ENCODE data around the gene CIT.

CIT gene

DNA sequence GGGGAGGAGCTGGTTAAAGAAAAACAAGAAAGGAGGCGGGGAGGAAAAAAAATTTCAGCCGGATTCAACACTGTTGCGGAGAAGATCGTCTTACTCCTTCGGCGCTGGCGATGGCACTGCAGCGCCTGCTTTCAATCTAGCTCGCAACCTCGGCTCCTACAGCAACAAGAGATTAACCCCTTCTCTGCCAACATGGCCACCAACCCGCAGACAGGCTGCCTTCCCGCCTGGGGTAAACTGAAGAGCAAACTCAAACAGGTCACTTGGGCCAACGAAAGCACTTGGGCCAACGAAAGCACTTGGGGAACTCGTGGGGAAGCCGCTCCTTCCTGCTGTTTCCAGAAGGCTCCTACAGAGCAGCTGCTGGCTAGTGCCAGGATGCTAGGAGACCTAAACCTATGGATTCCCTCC, 73.7 kb downstream of the CIT start:
- no peak for DNase-seq

DNA sequence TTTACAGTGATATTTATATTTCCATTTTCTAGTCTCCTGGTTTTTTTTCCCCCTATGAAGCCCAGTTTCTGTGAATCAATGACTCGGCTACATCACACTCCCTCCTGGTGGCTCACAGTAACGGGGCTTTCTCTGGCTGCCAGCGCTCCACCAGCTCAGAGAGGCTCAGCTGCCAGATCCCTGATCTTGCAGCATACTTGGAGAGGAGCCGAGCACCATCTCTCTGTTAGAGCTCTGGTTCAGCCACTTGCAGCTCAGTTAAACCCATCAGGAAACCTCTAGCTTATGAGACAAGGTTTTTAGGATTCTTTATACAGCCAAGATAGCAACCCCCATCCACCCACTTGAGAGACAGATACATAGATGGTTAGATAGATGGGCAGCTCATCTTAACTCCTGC, 74.6 kb downstream of the CIT start:
- DNase-seq, result no peak

DNA sequence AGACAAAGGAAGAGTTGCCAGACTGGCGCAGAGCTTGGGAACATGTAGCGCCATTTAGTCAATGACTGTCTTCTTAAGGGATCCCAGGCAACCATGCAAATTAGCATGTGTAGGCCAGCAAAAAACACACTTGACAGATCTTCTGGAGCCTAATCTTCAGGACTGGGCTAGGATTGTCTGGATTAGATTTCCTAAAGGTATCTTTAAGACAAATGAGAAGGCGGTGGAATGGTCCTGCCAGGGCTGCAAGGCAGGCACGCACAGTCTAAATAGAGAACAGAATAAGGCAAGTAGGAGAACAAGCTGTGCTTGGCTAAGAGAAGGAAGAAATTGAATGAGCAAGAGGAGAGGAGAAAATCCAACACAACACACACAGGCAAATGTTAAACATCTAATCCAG, 80.0 kb downstream of the CIT start:
- DNase-seq, result no peak

DNA sequence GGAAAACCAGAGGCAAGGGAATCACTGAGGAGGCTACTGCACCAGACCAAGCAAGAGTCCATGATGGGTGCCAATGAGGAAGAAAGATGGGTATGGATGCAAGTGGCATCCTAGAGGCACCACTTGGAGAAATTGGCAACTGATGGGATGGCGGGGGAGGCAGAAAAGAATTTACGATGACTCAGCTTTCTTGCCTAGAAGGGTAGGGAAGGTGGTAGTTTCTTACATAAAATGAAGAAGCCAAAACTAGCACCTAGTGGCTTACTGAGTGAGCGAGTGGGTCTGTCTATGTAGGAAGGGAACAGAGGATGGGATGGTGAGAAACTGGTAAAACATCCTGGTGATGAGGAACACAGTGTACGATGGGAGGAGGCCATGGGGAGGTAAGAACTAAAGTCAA, 80.8 kb downstream of the CIT start:
- no peak for DNase-seq

DNA sequence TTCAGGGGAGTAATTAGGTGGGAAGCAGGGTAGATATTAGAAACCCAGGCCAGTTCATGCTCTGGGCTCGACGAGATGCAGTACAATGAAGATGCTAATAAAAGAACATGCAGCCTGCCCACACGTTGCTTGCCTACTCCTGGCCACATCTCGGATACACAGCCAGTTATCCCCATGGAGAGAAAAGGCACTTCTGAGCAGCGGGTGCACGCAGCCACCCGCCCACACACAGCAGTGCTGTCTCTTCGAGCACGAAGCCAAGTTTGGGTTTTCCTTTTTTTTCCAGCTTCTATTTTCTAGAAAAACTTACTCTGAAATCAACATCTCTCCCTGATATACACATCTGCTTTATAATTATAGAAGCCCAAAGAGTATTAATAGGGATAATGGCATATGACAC, 85.7 kb downstream of the CIT start:
- no peak for DNase-seq

DNA sequence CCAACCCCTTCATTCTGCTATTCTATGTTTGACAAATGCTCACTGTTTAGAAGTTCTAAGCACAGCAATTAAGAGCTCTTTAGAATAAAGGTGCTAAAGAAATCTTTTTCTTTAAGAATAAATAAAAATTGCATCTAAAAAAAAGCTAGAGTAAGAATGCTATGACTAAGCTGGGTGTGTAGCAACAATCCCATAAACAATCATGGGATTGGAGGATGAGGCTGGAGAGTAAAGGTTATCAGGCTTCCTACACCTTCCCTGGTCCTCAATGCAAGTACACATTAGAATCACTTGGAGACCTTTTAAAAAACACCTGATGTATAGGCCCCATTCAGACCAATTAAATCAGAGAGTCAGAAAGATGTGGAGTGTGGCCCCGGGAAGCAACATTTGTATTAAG, 88.3 kb downstream of the CIT start:
- DNase-seq, result no peak

DNA sequence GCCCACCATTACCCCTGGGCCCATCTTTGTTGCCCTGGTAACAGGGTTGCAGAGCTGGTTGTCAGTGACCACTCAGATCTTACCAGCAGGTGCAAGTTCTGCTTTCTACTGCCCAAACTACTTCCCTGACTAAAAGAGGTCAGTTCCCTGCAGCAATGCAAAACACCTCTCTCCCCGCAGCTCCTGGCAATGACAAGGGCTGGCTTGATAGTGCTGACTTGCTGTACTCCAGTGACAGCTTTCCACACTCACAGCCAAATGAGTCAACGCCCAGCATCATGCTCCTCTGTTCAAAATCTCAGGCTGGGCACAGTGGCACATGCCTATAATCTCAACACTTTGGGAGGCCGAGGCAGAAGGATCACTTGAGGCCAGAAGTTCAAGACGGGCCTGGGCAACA, 90.6 kb downstream of the CIT start:
- DNase-seq, result no peak

DNA sequence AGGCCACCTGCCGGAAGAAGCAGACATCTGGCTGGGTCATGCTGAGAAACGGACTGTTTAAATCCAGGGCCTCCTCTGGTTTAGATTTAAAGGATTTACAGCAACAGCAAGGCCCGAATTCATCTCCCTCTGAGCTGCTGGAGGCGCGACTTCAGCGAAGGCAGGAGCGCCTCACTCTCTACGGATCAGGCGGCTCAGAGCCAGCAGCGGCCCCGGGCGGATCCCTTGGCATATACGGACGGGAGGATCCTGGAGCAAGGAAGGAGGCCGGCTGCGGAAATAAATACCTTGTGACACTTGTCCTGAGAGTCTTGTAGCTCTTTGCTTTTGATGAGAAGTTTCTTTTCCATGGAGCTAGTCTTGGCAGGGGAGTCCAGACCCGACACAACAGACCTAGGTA, 92.4 kb downstream of the CIT start:
- no peak for DNase-seq

DNA sequence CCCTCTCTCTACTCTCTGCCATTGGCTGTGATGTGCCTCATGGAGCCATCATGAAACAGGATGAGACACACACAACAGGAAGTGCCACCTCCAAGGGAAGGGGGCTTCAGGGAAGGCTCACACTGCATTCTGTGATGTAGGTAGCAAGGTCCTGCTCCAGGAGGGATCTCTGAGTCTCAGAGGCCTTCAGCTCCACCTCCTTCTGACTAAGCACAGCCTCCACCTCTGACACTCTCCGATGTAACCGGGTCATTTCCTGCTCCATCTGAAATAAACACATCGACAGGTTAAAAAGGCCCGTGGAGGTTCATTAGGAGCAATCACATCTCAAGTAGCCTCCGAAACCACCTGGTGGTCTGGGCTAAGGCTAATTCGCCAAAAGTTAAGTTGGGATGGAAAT, 93.3 kb downstream of the CIT start:
- no peak for DNase-seq

DNA sequence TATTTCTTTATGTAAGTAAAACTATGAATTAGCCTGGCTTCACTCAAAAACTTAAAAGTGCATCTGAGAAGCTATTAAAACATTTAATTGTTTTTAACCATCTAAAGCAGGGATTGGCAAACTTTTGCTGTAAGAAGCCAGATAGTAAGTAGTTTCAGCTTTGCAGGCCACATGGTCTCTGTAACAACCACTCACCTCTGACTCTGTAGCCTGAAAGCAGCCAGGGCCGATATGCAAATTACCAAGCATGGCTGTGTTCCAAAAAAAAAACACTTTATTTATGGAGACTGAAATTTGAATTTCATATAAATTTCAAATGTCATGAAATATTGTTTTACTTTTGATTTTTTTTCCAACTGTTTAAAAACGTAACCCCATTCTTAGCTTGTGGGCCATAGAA, 95.3 kb downstream of the CIT start:
- no peak for DNase-seq

DNA sequence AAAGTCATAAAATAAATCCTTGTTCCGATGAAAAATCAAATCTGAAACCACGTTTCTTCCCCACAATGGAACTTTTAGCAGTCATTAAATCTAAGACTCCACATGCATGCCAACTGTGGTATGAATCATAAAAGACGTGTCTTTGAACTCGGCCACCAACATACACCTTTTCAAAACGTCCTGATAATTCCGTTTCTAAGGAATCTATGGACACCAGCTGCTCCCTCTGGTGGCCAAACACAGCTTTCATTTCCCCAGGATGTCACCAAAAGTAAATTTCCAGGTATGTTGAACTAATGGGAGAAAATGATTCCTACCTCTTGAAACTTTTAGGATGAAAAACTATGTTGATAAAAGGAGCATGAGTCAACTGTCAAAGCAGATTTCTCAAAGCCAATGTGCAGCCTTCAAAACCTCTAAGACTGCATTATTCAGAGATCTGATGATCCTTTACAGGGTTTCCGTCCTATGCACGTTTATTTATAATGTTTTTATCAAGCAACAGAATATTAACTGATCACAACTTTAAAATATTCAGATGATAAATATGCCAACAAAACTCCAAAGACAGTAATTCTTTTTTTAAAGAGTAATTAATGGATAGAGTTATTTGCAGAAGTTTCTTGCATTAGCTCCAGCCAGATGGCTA, 96.2 kb downstream of the CIT start:
- DNase-seq, result no peak

DNA sequence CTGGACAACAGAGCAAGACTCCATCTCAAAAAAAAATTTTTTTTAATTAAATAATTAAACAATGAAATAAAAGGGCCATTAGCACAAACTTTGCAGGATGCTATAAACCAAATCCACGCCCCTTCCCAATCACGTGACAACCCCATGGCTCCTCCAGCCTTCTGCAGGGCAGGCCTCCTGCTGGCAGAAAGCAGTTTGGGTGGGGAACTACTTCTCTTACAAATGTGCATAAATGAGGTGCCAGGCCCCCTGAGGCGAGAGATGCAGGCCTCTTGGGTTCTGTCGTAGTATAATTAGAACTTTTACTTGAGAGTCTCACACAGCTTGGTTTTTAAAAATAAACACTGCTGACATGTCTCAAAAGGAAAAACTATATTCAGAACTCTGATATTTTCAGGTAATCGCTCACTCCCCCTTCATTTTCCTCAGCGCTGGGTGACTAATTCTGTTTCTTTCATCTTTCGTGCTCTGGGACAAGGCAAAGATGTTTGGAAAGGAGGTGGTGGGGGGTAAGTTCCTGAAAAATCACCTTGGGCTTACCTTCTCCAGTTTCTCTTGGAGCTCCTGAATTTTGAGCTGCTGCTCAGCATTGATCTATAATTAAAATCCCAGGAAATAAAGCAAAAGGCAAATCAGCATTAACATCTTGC, 101.7 kb downstream of the CIT start:
- DNase-seq, result no peak

DNA sequence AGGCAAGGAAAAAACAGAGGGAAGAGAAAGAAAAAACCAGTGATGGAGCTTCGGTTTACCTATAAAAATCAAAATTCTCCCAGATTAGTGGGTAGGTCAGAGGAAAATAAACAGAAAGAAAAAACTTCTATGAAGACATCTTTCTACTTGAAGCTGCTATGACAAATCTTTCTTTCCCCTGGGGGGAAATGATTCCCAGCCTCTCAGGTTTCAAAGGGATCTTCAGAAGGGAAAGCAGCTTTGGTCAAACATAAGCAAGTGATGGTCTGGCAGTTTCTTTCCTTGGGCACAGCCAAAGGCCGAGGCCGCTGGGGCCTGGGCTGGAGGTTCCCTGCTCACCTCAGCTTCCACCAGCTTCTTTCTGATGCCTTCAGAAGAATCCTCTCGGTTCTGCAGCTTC, 104.7 kb downstream of the CIT start:
- no peak for DNase-seq

DNA sequence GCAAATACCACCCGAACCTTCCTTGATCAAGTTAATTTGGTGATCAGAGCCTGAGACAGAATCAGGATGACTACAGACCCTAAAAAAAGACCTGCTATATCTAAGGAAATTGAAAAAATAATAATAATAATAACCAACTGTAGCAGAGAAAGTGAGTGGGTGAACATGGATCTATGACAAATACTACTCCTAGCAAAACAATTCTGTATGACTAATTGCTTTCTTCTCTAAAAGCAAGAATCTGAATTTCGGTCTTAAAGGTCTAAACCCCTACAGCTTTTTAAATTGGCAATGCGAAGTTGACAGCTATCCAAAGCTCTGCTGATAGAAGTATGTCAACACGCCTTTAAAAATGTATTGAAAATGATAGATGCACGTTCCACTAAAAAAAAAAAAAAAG, 107.0 kb downstream of the CIT start:
- no peak for DNase-seq

DNA sequence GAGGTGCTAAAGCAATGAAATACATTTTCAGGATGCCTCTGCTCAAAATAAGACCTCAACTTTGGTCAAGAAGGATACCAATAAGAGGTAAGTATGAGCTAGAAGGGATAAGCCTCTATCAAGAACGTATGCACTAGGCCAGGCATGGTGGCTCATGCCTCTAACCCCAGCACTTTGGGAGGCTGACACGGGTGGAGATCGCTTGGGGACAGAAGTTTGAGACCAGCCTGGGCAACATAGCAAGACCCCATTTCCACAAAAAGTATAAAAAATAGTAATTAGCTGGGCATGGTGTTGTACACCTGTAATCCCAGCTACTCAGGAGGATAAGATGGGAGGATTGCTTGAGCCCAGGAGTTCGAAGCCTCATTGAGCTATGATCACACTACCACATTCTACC, 114.5 kb downstream of the CIT start:
- no peak for DNase-seq

DNA sequence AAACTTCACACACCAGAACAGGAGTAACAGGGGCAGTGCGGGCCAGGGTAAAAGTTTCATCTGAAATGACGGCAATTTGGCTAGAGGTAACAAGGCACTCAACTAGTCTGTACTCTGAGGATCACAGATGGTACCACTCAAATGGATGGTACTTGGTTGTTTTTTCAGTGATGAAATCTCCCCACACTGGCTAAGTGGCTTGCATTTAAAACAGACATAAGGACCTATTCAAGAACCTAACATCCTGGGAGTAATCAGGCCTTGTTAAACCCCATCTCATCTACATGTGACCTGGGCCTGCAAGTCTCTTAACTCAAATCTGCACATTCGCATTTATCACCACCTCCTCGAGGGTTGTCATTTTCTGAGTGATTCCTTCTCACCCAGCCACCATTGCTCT, 118.4 kb downstream of the CIT start:
- no peak for DNase-seq

DNA sequence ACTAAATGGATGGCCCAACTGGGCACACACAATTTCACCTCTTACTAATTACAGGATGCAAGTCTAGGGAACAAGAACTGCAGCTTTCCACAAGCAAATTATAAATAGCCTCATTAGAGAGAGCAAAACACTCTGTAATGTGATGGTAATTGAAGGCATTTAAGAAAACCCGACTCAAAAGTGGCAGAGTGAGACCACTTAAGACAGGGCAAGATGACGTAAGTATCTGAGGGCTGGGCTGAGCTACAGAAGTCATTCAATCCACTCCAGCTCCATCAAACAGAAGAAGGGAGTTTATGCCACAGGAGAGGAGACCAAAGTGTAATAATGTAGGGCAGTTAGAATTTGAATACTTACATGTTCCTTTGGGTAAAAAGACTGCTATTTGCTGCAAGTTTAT, 118.9 kb downstream of the CIT start:
- DNase-seq, result no peak

DNA sequence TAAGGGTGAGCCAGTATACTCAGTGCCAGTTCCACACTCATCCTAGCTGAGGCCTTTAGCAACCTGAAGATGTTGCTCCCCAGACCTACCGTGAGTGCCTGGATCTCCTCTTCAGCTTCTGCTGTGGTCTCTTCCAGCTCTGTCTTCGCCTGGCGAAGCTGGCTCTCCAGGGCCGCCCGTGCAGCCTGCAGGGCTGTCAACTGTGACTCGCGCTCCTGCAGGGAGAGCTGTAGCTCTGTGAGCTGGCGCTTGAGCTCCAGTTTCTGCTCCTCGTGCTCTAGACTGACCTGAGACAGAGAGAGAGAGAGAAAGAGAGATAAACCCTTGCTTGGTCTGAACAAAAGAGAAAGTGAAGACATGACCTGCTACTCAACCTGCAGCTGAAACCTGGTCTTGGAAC, 125.2 kb downstream of the CIT start:
- DNase-seq, result no peak

DNA sequence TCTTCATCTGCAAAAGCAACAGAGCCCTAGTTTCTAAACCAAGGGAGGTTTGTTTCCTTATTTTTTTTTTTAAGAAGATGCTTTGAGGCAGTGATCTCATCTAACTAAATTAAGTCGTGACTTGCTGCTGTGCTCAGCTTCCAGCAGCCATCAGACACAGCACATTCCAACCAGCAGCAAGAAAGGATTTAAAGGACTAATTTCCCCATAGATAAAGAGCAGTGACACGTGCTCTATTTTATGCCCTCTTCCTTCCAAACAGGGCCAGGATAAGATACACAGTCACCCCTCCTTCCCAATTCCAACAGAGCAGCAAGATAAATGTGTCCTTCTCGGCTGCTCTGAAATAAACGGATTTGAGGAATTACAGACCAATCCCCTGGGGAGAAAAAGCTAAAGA, 127.5 kb downstream of the CIT start:
- DNase-seq, result no peak

DNA sequence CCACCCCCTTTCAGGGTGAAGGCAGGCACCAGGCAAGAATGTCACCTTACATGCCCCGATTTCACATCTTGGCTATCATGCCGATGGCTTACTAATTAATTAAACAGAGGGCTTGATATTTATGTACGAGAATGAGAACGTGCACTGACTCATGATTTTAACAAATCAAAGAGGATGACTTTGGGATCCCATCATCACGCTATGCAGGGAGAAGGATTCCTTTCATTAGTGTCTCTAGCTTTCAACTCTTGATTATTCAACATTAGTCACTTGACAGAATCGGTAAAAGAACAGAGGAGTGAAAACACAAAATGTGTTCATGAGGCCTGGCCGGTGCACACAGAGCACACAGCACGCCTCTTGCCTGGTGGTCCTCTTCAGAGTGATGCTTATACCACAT, 128.6 kb downstream of the CIT start:
- no peak for DNase-seq

DNA sequence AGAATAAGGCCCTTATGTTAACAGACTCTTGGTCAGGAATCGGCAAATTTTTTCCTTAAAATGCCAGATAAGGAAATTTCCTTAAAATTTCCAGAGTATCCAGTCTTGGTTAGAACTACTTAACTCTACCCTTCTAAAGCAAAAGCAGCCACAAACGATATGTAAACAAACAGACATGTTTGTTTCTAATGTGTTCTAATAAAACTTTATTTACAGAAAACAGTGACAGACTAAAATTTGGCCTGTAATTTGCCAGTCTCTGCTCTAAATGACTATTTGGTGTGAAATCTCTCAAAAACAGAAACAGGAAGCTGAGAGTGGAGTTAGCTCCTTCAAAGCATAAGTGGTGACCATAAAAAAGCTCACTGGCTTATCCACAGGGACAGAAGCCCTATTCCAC, 131.0 kb downstream of the CIT start:
- no peak for DNase-seq

DNA sequence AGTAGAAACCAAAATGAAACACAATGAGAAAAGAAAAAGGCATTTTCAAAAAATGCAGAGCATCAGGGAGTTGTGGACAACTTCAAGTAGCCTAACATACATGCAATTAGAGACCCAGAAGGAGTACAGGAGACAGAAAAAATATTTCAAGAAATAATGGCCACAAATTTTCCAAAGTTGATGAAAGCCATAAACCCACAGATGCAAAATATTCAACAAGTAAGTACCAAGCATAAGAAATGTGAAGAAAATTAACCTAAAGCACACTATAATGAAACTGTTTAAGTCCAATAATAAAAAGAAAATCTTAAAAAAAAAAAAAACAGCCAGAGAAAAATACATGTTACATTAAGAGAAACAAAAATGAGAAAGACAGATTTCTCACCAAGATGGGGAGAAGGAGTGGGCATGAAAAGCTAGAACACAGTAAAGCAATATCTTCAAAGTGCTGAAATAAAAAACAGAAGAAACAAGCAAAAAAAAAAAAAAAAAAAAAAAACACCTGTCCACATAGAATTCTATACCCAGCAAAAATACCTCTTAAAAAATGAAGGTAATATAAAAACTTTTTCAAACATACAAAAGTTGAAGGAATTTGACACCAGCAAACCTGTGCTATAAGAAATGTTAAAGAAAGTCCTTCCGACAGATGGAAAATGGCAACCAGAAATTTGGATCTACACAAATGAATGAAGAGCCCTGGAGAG, 132.1 kb downstream of the CIT start:
- no peak for DNase-seq

DNA sequence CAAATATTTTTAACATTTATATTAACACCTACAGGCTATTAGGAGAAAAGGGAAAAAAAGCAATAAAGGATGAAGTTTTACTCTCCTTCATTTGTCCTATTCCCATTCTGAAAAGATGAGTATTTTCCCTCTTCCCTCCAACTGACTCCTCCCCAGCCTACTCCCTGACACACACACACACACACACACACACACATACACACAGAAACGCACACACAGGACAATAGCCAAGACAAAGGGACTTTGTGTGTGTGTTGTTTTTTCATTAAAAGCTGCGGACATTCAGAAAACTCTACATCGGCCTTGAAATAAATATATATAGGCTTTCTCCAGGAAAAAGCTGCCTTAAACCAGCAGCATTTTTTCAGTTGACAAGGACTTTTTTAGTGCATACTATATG, 134.4 kb downstream of the CIT start:
- DNase-seq, result no peak

DNA sequence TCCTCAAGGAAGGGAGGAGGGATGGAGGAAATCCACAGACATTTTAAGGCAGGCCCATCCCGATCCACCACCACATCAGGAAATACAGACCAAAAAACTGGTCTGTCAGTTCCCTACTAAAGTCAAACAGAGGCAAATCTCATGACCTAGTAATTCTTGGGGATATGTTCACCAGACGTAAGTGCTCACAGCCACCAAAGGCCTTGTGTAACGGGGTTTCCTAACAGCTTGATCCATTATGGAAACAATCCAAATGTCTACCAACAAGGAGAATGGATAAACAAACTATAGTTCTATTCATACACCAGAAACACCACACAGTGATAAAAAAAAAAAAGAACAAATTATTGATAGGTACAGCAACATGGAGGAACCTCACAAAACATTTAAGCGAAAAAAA, 136.3 kb downstream of the CIT start:
- DNase-seq, result no peak

DNA sequence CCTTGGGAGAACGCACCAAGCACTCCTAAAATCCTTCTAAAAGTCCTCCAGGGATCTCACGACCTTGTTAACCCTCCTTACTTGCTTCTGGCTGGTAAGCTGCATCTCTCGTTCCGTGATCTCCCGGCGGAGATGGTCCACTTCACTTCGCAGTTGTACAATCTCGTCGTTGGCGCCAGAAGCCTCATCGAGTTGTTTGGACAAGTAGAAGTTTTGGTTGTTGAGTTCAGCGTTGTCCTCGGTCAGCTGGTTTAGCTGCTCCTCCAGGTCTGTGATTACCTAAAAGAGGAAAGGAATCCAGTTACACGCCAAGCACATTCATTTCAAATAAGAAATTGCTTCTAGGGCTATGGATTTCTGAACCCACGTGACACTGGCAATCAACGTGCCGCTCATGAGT, 142.0 kb downstream of the CIT start:
- DNase-seq, result no peak
